Measurements from ENCODE around the gene ITGB4.

DNA sequence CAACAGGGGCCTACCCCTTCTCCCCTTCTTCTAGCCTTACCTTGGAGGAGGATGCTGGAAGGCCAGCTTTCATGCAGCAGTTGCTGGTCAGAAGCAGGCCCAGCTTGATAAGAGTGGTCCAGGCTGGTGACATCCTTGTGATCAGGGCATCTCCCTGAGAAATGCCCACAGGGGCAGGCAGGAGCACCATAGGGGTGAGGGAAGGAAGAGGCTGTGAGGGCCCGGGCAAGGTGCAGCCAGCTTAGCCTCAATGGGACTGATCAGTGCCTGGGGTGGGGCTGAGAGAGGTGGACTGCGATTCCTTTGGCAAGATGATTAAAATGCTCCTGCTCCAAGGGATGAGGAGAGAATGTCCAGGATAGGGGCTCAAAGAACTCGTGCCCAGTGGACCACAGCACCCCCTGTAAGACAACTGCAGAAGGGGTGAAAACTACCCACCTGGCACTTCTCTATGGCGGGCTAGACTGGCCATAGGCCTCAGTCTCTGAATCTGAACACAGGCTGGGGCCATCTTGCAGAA lies 53.3 kb downstream of the ITGB4 start:
- TF ChIP-seq, protein P1, sequence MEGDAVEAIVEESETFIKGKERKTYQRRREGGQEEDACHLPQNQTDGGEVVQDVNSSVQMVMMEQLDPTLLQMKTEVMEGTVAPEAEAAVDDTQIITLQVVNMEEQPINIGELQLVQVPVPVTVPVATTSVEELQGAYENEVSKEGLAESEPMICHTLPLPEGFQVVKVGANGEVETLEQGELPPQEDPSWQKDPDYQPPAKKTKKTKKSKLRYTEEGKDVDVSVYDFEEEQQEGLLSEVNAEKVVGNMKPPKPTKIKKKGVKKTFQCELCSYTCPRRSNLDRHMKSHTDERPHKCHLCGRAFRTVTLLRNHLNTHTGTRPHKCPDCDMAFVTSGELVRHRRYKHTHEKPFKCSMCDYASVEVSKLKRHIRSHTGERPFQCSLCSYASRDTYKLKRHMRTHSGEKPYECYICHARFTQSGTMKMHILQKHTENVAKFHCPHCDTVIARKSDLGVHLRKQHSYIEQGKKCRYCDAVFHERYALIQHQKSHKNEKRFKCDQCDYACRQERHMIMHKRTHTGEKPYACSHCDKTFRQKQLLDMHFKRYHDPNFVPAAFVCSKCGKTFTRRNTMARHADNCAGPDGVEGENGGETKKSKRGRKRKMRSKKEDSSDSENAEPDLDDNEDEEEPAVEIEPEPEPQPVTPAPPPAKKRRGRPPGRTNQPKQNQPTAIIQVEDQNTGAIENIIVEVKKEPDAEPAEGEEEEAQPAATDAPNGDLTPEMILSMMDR (IDR thresholded peaks at IDR 0.05) = no peak
- no peak for TF ChIP-seq GABPA (IDR thresholded peaks at IDR 0.05; ENCODE audit: low read depth)
- TF ChIP-seq EP300 (IDR thresholded peaks at IDR 0.05; ENCODE audit: borderline replicate concordance in 1 of 2, low read depth in 1 of 2, low read length in 1 of 2) = no peak
- TF ChIP-seq SIN3A (IDR thresholded peaks at IDR 0.05; ENCODE audit: borderline replicate concordance, low read depth, low read length) = no peak; the same call in 1 of the 2 replicates
- no peak for TF ChIP-seq FOXM1 (IDR thresholded peaks at IDR 0.05; ENCODE audit: low read depth)
- TF ChIP-seq POLR2AphosphoS5 (IDR thresholded peaks at IDR 0.05; ENCODE audit: low read depth, low read length) = no peak

All from SK-N-SH (cell line).